K562 (cell line): Measurements from ENCODE around the gene DPP10.

Experiments used
- CBFB ChIP-seq: sonication (generic); formaldehyde crosslinking; IDR thresholded peaks from 2 replicates; pipeline ENCODE4 v1.4.0; 2020; ENCODE audit warnings: mild to moderate bottlenecking, missing genetic modification reagents
- EZH2 ChIP-seq: IDR thresholded peaks from 2 replicates; pipeline ENCODE4 v1.6.1; 2012; ENCODE audit warnings: low read depth, mild to moderate bottlenecking, inconsistent platforms, low read length, borderline replicate concordance
- FOS ChIP-seq: IDR thresholded peaks from 3 replicates; pipeline ENCODE4 v1.6.1; 2011; ENCODE audit not compliant: insufficient read length; ENCODE audit errors: extremely low read depth
- HNRNPK ChIP-seq: fragments of 200-400 bp; formaldehyde crosslinking; IDR thresholded peaks from one replicate; pipeline ENCODE4 v1.6.1; 2018; ENCODE audit warnings: mild to moderate bottlenecking, low read depth, low read length; ENCODE audit not compliant: poor library complexity, severe bottlenecking
- KAT2B ChIP-seq: IDR thresholded peaks from one replicate; pipeline ENCODE4 v1.6.1; 2012; ENCODE audit warnings: low read depth, mild to moderate bottlenecking, control low read depth, inconsistent platforms, low read length, moderate library complexity
- NR2C2 ChIP-seq, 2 experiments: fragments of 200-800 bp in 1 of 2; sonication (Bioruptor generic) in 1 of 2; sonication (generic) in 1 of 2; formaldehyde crosslinking in 1 of 2; IDR thresholded peaks; 2 replicates each; pipeline versions ENCODE4 v1.6.1 to v1.8.0; 2016 to 2022; ENCODE audit warnings: mild to moderate bottlenecking in 1 of 2, missing compliant biosample characterization in 1 of 2, missing genetic modification characterization in 1 of 2, missing genetic modification reagents in 1 of 2
- POLR2A ChIP-seq: fragments of 450-650 bp; conservative IDR thresholded peaks from 2 replicates; pipeline ENCODE4 v1.6.1; 2016
- POLR2AphosphoS5 ChIP-seq: IDR thresholded peaks from 2 replicates; pipeline ENCODE4 v1.6.1; 2011; ENCODE audit warnings: mild to moderate bottlenecking, low read depth, low read length, moderate library complexity; ENCODE audit not compliant: control insufficient read depth, insufficient read depth
- POLR2G ChIP-seq: fragments of 200-400 bp; formaldehyde crosslinking; IDR thresholded peaks from 2 replicates; pipeline ENCODE4 v1.6.1; 2017; ENCODE audit warnings: low read depth, mild to moderate bottlenecking, antibody characterized with exemption, low read length, moderate library complexity
- RNF2 ChIP-seq: sonication (generic); IDR thresholded peaks from 2 replicates; pipeline ENCODE4 v1.6.1; 2016
- ZNF274 ChIP-seq: IDR thresholded peaks from 2 replicates; pipeline ENCODE4 v1.6.1; 2011; ENCODE audit warnings: low read depth, mild to moderate bottlenecking, low read length, moderate library complexity, borderline replicate concordance
- ZNF3 ChIP-seq: fragments of 250-450 bp; sonication (Bioruptor Pico); IDR thresholded peaks from 2 replicates; pipeline ENCODE4 v1.5.0; 2021; ENCODE audit warnings: mild to moderate bottlenecking, moderate library complexity
- TF ChIP-seq, protein P1 (sequence below), 2 experiments: fragments of 450-650 bp; formaldehyde crosslinking in 1 of 2; IDR thresholded peaks; 2 replicates each; pipeline versions ENCODE4 v1.4.0 to v1.6.1; 2014 to 2020; ENCODE audit warnings: mild to moderate bottlenecking in 2 of 2, borderline replicate concordance in 1 of 2, low read depth in 1 of 2

GRCh38 chr2:115414466-115414865, 972.0 kb downstream of the DPP10 start:
- TF ChIP-seq CBFB (no peak), ZNF274 (no peak), KAT2B (no peak), POLR2AphosphoS5 (no peak), FOS (no peak), ZNF3 (CRISPR knock-in tag) (no peak), EZH2 (no peak), POLR2A (no peak), HNRNPK (no peak), NR2C2 (CRISPR knock-in tag; IDR thresholded peaks at IDR 0.05) (no peak), NR2C2 (tag; IDR thresholded peaks at IDR 0.05) (no peak), RNF2 (no peak), POLR2G (no peak)
- TF ChIP-seq, protein P1, sequence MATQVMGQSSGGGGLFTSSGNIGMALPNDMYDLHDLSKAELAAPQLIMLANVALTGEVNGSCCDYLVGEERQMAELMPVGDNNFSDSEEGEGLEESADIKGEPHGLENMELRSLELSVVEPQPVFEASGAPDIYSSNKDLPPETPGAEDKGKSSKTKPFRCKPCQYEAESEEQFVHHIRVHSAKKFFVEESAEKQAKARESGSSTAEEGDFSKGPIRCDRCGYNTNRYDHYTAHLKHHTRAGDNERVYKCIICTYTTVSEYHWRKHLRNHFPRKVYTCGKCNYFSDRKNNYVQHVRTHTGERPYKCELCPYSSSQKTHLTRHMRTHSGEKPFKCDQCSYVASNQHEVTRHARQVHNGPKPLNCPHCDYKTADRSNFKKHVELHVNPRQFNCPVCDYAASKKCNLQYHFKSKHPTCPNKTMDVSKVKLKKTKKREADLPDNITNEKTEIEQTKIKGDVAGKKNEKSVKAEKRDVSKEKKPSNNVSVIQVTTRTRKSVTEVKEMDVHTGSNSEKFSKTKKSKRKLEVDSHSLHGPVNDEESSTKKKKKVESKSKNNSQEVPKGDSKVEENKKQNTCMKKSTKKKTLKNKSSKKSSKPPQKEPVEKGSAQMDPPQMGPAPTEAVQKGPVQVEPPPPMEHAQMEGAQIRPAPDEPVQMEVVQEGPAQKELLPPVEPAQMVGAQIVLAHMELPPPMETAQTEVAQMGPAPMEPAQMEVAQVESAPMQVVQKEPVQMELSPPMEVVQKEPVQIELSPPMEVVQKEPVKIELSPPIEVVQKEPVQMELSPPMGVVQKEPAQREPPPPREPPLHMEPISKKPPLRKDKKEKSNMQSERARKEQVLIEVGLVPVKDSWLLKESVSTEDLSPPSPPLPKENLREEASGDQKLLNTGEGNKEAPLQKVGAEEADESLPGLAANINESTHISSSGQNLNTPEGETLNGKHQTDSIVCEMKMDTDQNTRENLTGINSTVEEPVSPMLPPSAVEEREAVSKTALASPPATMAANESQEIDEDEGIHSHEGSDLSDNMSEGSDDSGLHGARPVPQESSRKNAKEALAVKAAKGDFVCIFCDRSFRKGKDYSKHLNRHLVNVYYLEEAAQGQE (IDR thresholded peaks at IDR 0.05; ENCODE audit: borderline replicate concordance) = no peak
- TF ChIP-seq, protein P1 (CRISPR knock-in tag; IDR thresholded peaks at IDR 0.05; ENCODE audit: low read depth) = no peak
